DMS79 (cell line): Measurements from ENCODE around the gene SPRY4.
"Not testable (repeated sequence)": the region's sequence is repeated elsewhere in the genome, so short reads cannot be mapped to it uniquely, and the experiment has no call there.

Experiments
- DNase-seq: peaks from one replicate; lab custom pipeline; 2025; lab: John Stamatoyannopoulos, UW

SPRY4 gene

GRCh38 chr5:142324871-142325724, at the start of gene SPRY4:
SPRY4 (minus strand) TSS chr5:142325021; CDS start chr5:142315108, 9,913 bp downstream.
- DNase-seq, result peak; percentile 81

GRCh38 chr5:142368529-142368928, 43.7 kb upstream of the SPRY4 start:
- no peak for DNase-seq

GRCh38 chr5:142366007-142366406, 41.2 kb upstream of the SPRY4 start:
- DNase-seq, result no peak

GRCh38 chr5:142364251-142365145, 39.7 kb upstream of the SPRY4 start:
- no peak for DNase-seq

GRCh38 chr5:142363619-142363963, 38.8 kb upstream of the SPRY4 start:
- DNase-seq, result no peak

GRCh38 chr5:142362193-142362592, 37.4 kb upstream of the SPRY4 start:
- not testable (repeated sequence) for DNase-seq

GRCh38 chr5:142360607-142361120, 35.8 kb upstream of the SPRY4 start:
- no peak for DNase-seq

GRCh38 chr5:142360051-142360498, 35.3 kb upstream of the SPRY4 start:
- no peak for DNase-seq

- DNase-seq, result no peak
Observed at GRCh38 chr5:142358648-142359047, 33.8 kb upstream of the SPRY4 start.

- DNase-seq, result no peak
Observed at GRCh38 chr5:142358121-142358520, 33.3 kb upstream of the SPRY4 start.

- no peak for DNase-seq
Observed at GRCh38 chr5:142357469-142358090, 32.8 kb upstream of the SPRY4 start.

- no peak for DNase-seq
Observed at GRCh38 chr5:142356716-142357468, 32.1 kb upstream of the SPRY4 start.

GRCh38 chr5:142356349-142356715, 31.5 kb upstream of the SPRY4 start:
- no peak for DNase-seq

GRCh38 chr5:142353071-142353472, 28.3 kb upstream of the SPRY4 start:
- no peak for DNase-seq

GRCh38 chr5:142350021-142350420, 25.2 kb upstream of the SPRY4 start:
- no peak for DNase-seq

- DNase-seq, result no peak
Observed at GRCh38 chr5:142346706-142347105, 21.9 kb upstream of the SPRY4 start.

GRCh38 chr5:142344915-142345314, 20.1 kb upstream of the SPRY4 start:
- DNase-seq, result not testable (repeated sequence)

- DNase-seq, result no peak
Observed at GRCh38 chr5:142343531-142343930, 18.7 kb upstream of the SPRY4 start.

- no peak for DNase-seq
Observed at GRCh38 chr5:142342128-142342981, 17.5 kb upstream of the SPRY4 start.

- no peak for DNase-seq
Observed at GRCh38 chr5:142339781-142340180, 15.0 kb upstream of the SPRY4 start.

GRCh38 chr5:142334538-142334937, 9.7 kb upstream of the SPRY4 start:
- no peak for DNase-seq
